Endothelial cell of umbilical vein (primary cell): ENCODE measurements around the gene EEF1AKMT3. TPM values are rescaled to one million over a fixed set of nuclear protein-coding genes. Genes with fewer than 3 reads are reported as not detected.

Source experiments
- BruUV-seq: library from RNA; stranded (reverse); fragments of 400-500 nt; replicated peaks from 2 replicates; lab custom pipeline; 2021; lab: Mats Ljungman, UMichigan
- CTCF ChIA-PET: fragments of 300-600, 350-600 bp; sonication (Branson Sonifier 250); formaldehyde crosslinking; loops from one replicate; lab custom pipeline; 2021; ENCODE audit warnings: antibody characterized with exemption, inconsistent platforms; lab: Charles Lee
- POLR2A ChIA-PET: fragments of 300-600, 350-600 bp; sonication (Branson Sonifier 250); formaldehyde crosslinking; loops from one replicate; lab custom pipeline; 2021; ENCODE audit warnings: antibody characterized with exemption, inconsistent platforms; lab: Charles Lee
- DNase-seq: peaks from one replicate; pipeline ENCODE4 v3.0.0-alpha.2; 2011; ENCODE audit warnings: low read depth, low spot score
- FAIRE-seq: peaks from 2 replicates; lab custom pipeline; 2011; peaks lifted over from hg19 to GRCh38; lab: Jason Lieb, UNC
- H2AFZ ChIP-seq: 2 replicates; pipeline ENCODE4 v1.6.0; 2012; ENCODE audit warnings: low read depth, low read length, control low read depth, inconsistent platforms
- H3K27ac ChIP-seq: 2 replicates; pipeline ENCODE4 v1.5.1; 2011; ENCODE audit warnings: low read depth, mild to moderate bottlenecking, control low read depth, low read length, moderate library complexity; ENCODE audit not compliant: insufficient read depth
- H3K27me3 ChIP-seq, 2 experiments: 2 replicates each; pipeline versions ENCODE4 v1.6.0 to v1.6.1; 2011; ENCODE audit warnings: low read length in 2 of 2, mixed read lengths in 1 of 2; ENCODE audit not compliant: control insufficient read depth in 2 of 2, insufficient read depth in 2 of 2
- H3K36me3 ChIP-seq, 2 experiments: 2 replicates in 1 of 2; 3 replicates in 1 of 2; pipeline ENCODE4 v1.5.1; 2011; ENCODE audit warnings: low read length in 2 of 2, mild to moderate bottlenecking in 1 of 2, moderate library complexity in 1 of 2; ENCODE audit not compliant: control insufficient read depth in 2 of 2, insufficient read depth in 2 of 2; ENCODE audit errors: extremely low read depth in 1 of 2
- H3K4me1 ChIP-seq: 3 replicates; pipeline ENCODE4 v1.5.1; 2011; ENCODE audit warnings: mild to moderate bottlenecking, low read length; ENCODE audit not compliant: control insufficient read depth, insufficient read depth; ENCODE audit errors: extremely low read depth
- H3K4me2 ChIP-seq: 2 replicates; pipeline ENCODE4 v1.6.1; 2011; ENCODE audit warnings: low read length, control low read depth, mixed read lengths; ENCODE audit not compliant: insufficient read depth
- H3K4me3 ChIP-seq, 3 experiments: fragments of 200-600 bp in 1 of 3; sonication (generic), shearing (Covaris generic) in 1 of 3; replicated peaks in 1 of 3; 2 replicates each; pipeline ENCODE4 v1.5.1; 2011 to 2016; ENCODE audit warnings: control low read depth in 3 of 3, low read length in 3 of 3, mild to moderate bottlenecking in 2 of 3, inconsistent platforms in 1 of 3, low read depth in 1 of 3, moderate library complexity in 1 of 3; ENCODE audit not compliant: insufficient read depth in 1 of 3
- H3K79me2 ChIP-seq: 2 replicates; pipeline ENCODE4 v1.6.0; 2012; ENCODE audit warnings: low read length, inconsistent platforms; ENCODE audit not compliant: control insufficient read depth, insufficient read depth
- H3K9ac ChIP-seq: replicated peaks from 2 replicates; pipeline ENCODE3; 2011; ENCODE audit warnings: low read length, control low read depth; ENCODE audit not compliant: insufficient read depth; ENCODE audit errors: extremely low read depth
- H3K9me1 ChIP-seq: replicated peaks from 3 replicates; pipeline ENCODE4 v1.6.0; 2011; ENCODE audit warnings: mild to moderate bottlenecking, low read length; ENCODE audit not compliant: control insufficient read depth, insufficient read depth; ENCODE audit errors: extremely low read depth
- H3K9me3 ChIP-seq: replicated peaks from 2 replicates; pipeline ENCODE4 v1.5.1; 2012; ENCODE audit warnings: low read length, inconsistent platforms; ENCODE audit not compliant: control insufficient read depth, insufficient read depth
- H4K20me1 ChIP-seq: replicated peaks from 2 replicates; pipeline ENCODE3; 2011; ENCODE audit warnings: mild to moderate bottlenecking, low read length; ENCODE audit not compliant: control insufficient read depth, insufficient read depth; ENCODE audit errors: extremely low read depth
- FOS ChIP-seq: IDR thresholded peaks from 2 replicates; pipeline ENCODE4 v1.6.1; 2011; ENCODE audit warnings: mild to moderate bottlenecking, low read length, moderate library complexity, borderline replicate concordance; ENCODE audit not compliant: insufficient read depth
- GATA2 ChIP-seq: IDR thresholded peaks from 2 replicates; pipeline ENCODE4 v1.7.0; 2011; ENCODE audit warnings: low read depth, mild to moderate bottlenecking, moderate library complexity, mixed read lengths, low read length; ENCODE audit not compliant: insufficient read length, insufficient read depth
- JUN ChIP-seq: IDR thresholded peaks from 2 replicates; pipeline ENCODE4 v1.6.1; 2011; ENCODE audit warnings: borderline replicate concordance, low read depth; ENCODE audit not compliant: insufficient read length, insufficient read depth
- MAX ChIP-seq: IDR thresholded peaks from 2 replicates; pipeline ENCODE4 v1.6.1; 2011; ENCODE audit not compliant: insufficient read depth, insufficient read length
- MYC ChIP-seq: IDR thresholded peaks from one replicate; pipeline ENCODE4 v1.6.1; 2011; ENCODE audit warnings: mild to moderate bottlenecking, low read depth, low read length
- POLR2A ChIP-seq: IDR thresholded peaks from 2 replicates; pipeline ENCODE4 v1.6.1; 2012; ENCODE audit warnings: low read depth, mild to moderate bottlenecking, control low read depth, low read length
- dilution Hi-C: fragments of 300-500 bp; cut with MboI; formaldehyde crosslinking; loops from one replicate; pipeline ENCODE4 v1.15.0; 2019; ENCODE audit warnings: low sequenced_read_pairs; ENCODE audit not compliant: extremely low pct_ligation_motif_present
- intact Hi-C: fragments of 100-400 bp; cut with micrococcal nuclease; formaldehyde crosslinking; loops from one replicate; pipeline ENCODE4 v1.10.0; 2022
- polyA plus RNA-seq, 4 experiments: library from polyadenylated mRNA; depleted of rRNA in 3 of 4; stranded (reverse) in 3 of 4; unstranded in 1 of 4; fragments of >200 nt; gene quantifications; 2 replicates each; pipeline versions ENCODE4 v1.2.1 to v1.2.3, GENCODE V29; 2011 to 2012; ENCODE audit warnings: missing spikeins in 1 of 4
- total RNA-seq: library from RNA; stranded (reverse); gene quantifications from 2 replicates; pipeline ENCODE4 v1.2.3, GENCODE V29; 2021

EEF1AKMT3 gene
- total and polyA plus RNA-seq, 2 donors (not counting 3 experiments of a cell fraction or from before 2014, with no cell fraction given) = 7.9 to 8.8 TPM

DNA sequence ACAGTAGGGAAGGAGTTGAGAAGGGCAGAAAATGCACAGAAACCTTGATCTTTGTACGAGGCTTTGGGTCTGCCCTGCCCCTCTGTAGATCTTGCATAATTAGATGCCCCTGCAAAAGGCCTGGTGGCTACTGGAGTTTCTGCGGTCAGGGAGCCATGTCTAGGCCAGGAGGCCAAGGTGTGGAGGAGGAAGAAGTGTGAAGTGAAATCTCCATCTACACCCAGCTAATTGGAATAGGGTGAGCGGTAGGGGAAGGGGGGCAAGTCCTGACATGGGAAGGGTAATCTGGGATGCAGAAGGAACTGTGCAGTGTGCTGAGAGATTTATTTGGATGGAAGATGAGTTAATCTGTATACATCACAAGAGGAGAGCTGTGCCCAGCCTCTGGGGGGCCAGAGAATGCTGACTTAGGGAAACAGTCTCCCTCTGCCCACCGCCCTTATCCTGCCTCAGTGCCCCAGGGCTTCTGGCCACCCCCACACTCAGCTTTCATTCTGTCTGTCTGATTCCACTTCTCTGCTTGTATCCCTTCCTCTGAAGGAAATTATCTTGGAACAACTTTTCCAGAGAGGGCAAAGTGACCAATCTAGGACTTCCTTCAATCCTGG lies 10.9 kb upstream of the EEF1AKMT3 start:
- Histone ChIP-seq H3K4me3 (no peak overlapping the region), H3K27me3 (peaks cover 37 to 39% of the 10 kb centered on the region in 2 experiments), H2AFZ (no peak overlapping the region), H3K9me3 (no peaks in the 10 kb centered on the region), H3K4me1 (peaks cover 17% of the 10 kb centered on the region), H3K79me2 (no peaks in the 10 kb centered on the region), H4K20me1 (no peaks in the 10 kb centered on the region), H3K9ac (no peak overlapping the region), H3K36me3 (no peaks in the 10 kb centered on the region), H3K9me1 (no peaks in the 10 kb centered on the region), H3K4me2 (no peak overlapping the region), H3K27ac (no peak overlapping the region)
- POLR2A ChIA-PET = no interaction called here
- dilution Hi-C loops (no loop called here), intact Hi-C loops (no loop called here)
- CTCF ChIA-PET = interaction anchor here (0.9 kb wide), 1 partner anchor 11 kb away, joined by 3 read pairs; the partner anchor contains the start of genes EEF1AKMT3 and METTL1
- TF ChIP-seq GATA2 (no peak), POLR2A (no peak), JUN (no peak), MYC (no peak)
- BruUV-seq = no TSS peak
- FAIRE-seq (no peak), DNase-seq (no peak)

DNA sequence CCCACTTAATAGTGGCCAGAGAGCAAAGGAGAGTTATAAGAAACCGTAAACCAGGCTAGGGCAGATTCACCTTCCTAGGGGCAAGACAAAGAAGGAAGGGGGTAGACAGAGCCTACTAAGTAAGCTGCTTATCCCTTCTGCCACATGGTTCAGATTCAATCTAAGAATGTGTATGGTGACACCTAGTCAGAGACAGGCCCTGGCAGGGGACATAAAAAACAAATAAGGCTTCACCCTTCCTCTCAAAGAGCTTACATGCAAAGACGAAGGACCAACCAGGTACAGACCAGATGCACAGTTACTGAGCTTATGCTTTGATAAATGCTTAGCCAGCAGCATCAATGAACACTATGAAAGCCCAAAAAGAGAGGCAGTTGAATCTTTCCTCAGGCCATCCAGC lies 10.0 kb upstream of the EEF1AKMT3 start:
- TF ChIP-seq FOS (no peak), POLR2A (no peak), MAX (no peak), GATA2 (no peak)
- H3K4me2 ChIP-seq = no peak overlapping the region
- H2AFZ ChIP-seq = no peak overlapping the region
- H3K4me1 ChIP-seq = peaks cover 17% of the 10 kb centered on the region
- no TSS peak for BruUV-seq
- intact Hi-C loops (no loop called here), dilution Hi-C loops (no loop called here)
- no peaks in the 10 kb centered on the region for H3K9me3 ChIP-seq
- H3K27ac ChIP-seq = no peak overlapping the region
- H3K9ac ChIP-seq = no peak overlapping the region
- no peaks in the 10 kb centered on the region for H4K20me1 ChIP-seq
- CTCF ChIA-PET = no interaction called here
- H3K9me1 ChIP-seq = no peaks in the 10 kb centered on the region
- POLR2A ChIA-PET = no interaction called here
- no peaks in the 10 kb centered on the region for H3K79me2 ChIP-seq
- FAIRE-seq = no peak
- no peak overlapping the region for H3K4me3 ChIP-seq
- no peaks in the 10 kb centered on the region for H3K36me3 ChIP-seq
- peaks cover 39 to 41% of the 10 kb centered on the region in 2 experiments for H3K27me3 ChIP-seq
- DNase-seq = no peak
